Mucosa of rectum (tissue), 2 donors: ENCODE measurements around the gene YAF2.
A peak's percentile ranks its signal among the peaks of the same experiment; 100 is the strongest.
"Not testable (repeated sequence)": the region's sequence is repeated elsewhere in the genome, so short reads cannot be mapped to it uniquely, and the experiment has no call there.

Source experiments
- H3K27ac ChIP-seq, 2 donors: one replicate each; pipeline ENCODE4 v1.7.0; 2013; ENCODE audit warnings: inconsistent platforms in 2 of 2, low read depth in 2 of 2, low read length in 2 of 2
- H3K27me3 ChIP-seq, 2 donors: one replicate each; pipeline ENCODE4 v1.7.0; 2013; ENCODE audit warnings: low read length in 2 of 2; ENCODE audit not compliant: control insufficient read depth in 2 of 2, insufficient read depth in 2 of 2
- H3K36me3 ChIP-seq, 2 donors: one replicate each; pipeline ENCODE4 v1.7.0; 2013; ENCODE audit warnings: low read length in 2 of 2; ENCODE audit not compliant: control insufficient read depth in 2 of 2, insufficient read depth in 2 of 2
- H3K4me1 ChIP-seq, 2 donors: one replicate each; pipeline ENCODE4 v1.7.0; 2013; ENCODE audit warnings: low read length in 2 of 2, mild to moderate bottlenecking in 1 of 2; ENCODE audit not compliant: control insufficient read depth in 2 of 2, insufficient read depth in 2 of 2
- H3K4me3 ChIP-seq, 2 donors: one replicate each; pipeline ENCODE4 v1.7.0; 2013; ENCODE audit warnings: low read length in 2 of 2
- H3K9ac ChIP-seq, 2 donors: one replicate each; pipeline ENCODE4 v1.7.0; 2013; ENCODE audit warnings: low read length in 2 of 2, low read depth in 1 of 2, mild to moderate bottlenecking in 1 of 2
- H3K9me3 ChIP-seq, 2 donors: one replicate each; pipeline ENCODE4 v1.7.0; 2013; ENCODE audit warnings: low read length in 2 of 2; ENCODE audit not compliant: control insufficient read depth in 2 of 2
- donor health status: healthy.
- donor health status: Normal muscosa, but diverticular disease.

The YAF2 gene

DNA sequence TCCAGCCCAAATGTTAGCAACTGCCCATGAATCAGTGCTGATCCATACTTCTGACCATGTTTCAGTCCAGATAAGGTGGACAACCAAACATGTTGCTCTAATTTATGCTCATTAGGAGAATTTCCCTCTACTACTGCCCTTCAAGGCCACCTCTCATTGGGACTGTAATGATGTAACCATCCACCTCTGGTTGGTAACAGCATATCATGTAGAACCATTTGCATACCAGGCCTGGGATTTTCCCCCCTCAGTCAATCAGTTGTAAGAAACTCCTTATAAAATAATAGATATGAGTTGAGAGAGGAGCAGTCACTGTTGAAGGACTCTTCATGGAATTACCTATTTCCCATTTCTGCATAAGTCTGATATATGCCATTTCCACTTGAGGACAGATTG, 17.8 kb upstream of the YAF2 start:
- no peaks in the 10 kb centered on the region for H3K36me3 ChIP-seq
- H3K9me3 ChIP-seq: no peaks in the 10 kb centered on the region
- no peak overlapping the region for H3K27ac ChIP-seq
- H3K4me3 ChIP-seq: no peak overlapping the region
- H3K27me3 ChIP-seq: no peaks in the 10 kb centered on the region
- no peak overlapping the region for H3K9ac ChIP-seq
- no peaks in the 10 kb centered on the region for H3K4me1 ChIP-seq

- Histone ChIP-seq H3K4me3 (no peak overlapping the region), H3K4me1 (no peaks in the 10 kb centered on the region), H3K27me3 (no peaks in the 10 kb centered on the region), H3K9ac (no peak overlapping the region), H3K27ac (no peak overlapping the region), H3K36me3 (no peaks in the 10 kb centered on the region), H3K9me3 (no peaks in the 10 kb centered on the region)
Observed at GRCh38 chr12:42255221-42255865, 17.3 kb upstream of the YAF2 start.

DNA sequence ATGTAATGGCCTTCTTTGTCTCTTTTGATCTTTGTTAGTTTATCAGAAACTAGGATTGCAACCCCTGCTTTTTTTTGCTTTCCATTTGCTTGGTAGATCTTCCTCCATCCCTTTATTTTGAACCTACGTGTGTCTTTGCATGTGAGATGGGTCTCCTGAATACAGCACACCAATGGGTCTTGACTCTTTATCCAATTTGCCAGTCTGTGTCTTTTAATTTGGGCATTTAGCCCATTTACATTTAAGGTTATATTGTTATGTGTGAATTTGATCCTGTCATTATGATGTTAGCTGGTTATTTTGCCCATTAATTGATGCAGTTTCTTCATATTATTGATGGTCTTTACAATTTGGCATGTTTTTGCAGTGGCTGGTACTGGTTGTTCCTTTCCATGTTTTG, 14.6 kb upstream of the YAF2 start:
- not testable (repeated sequence) for H3K36me3 ChIP-seq, H3K9ac ChIP-seq, H3K4me3 ChIP-seq, H3K27ac ChIP-seq, H3K27me3 ChIP-seq, H3K4me1 ChIP-seq, H3K9me3 ChIP-seq

DNA sequence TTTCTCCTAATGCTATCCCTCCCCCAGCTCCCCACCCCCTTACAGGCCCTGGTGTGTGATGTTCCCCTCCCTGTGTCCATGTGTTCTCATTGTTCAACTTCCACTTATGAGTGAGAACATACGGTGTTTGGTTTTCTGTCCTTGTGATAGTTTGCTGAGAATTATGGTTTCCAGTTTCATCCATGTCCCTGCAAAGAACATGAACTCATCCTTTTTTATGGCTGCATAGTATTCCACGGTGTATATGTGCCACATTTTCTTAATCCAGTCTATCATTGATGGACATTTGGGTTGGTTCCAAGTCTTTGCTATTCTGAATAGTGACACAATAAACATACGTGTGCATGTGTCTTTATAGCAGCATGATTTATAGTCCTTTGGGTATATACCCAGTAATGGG, 11.0 kb upstream of the YAF2 start:
- not testable (repeated sequence) for H3K36me3 ChIP-seq, H3K4me3 ChIP-seq, H3K27ac ChIP-seq, H3K27me3 ChIP-seq, H3K9me3 ChIP-seq, H3K4me1 ChIP-seq, H3K9ac ChIP-seq

GRCh38 chr12:42240131-42240750, 2.2 kb upstream of the YAF2 start:
- no peaks in the 10 kb centered on the region for H3K27me3 ChIP-seq

GRCh38 chr12:42237853-42238239, 202 bp downstream of the YAF2 start:
- Histone ChIP-seq H3K9me3 (no peaks in the 10 kb centered on the region), H3K4me3 (peak overlapping the region; percentile 79 to 81), H3K27ac (peak overlapping the region; percentile 82 to 86), H3K27me3 (no peaks in the 10 kb centered on the region), H3K36me3 (peaks cover 0 to 8% of the 10 kb centered on the region in 2 donors), H3K9ac (peak overlapping the region; percentile 63 to 73), H3K4me1 (peaks cover 6 to 8% of the 10 kb centered on the region in 2 donors)

More at GRCh38 chr12:42240131-42240750, 2.2 kb upstream of the YAF2 start:
- no peaks in the 10 kb centered on the region for H3K36me3 ChIP-seq
- H3K4me1 ChIP-seq: peaks cover 6 to 8% of the 10 kb centered on the region in 2 donors
- no peak overlapping the region for H3K4me3 ChIP-seq
- no peak overlapping the region for H3K9ac ChIP-seq
- H3K27ac ChIP-seq: no peak overlapping the region
- H3K9me3 ChIP-seq: no peaks in the 10 kb centered on the region

- H3K27me3 ChIP-seq: no peaks in the 10 kb centered on the region
- H3K9ac ChIP-seq: peak overlapping the region; percentile 52 to 73
- peaks cover 0 to 8% of the 10 kb centered on the region in 2 donors for H3K36me3 ChIP-seq
- H3K4me1 ChIP-seq: peaks cover 6 to 8% of the 10 kb centered on the region in 2 donors
- H3K4me3 ChIP-seq: peak overlapping the region; percentile 77 to 79
- peak overlapping the region; percentile 82 to 86 for H3K27ac ChIP-seq
- no peaks in the 10 kb centered on the region for H3K9me3 ChIP-seq
Observed at GRCh38 chr12:42237052-42237852, 796 bp downstream of the YAF2 start.

- no peak overlapping the region for H3K4me3 ChIP-seq
- H3K27me3 ChIP-seq: no peaks in the 10 kb centered on the region
- H3K4me1 ChIP-seq: peaks cover 6 to 8% of the 10 kb centered on the region in 2 donors
- H3K9ac ChIP-seq: peak overlapping the region in 1 of 2 donors; percentile 12
- peaks cover 0 to 8% of the 10 kb centered on the region in 2 donors for H3K36me3 ChIP-seq
- H3K9me3 ChIP-seq: no peaks in the 10 kb centered on the region
- no peak overlapping the region for H3K27ac ChIP-seq
Observed at GRCh38 chr12:42236017-42236416, 2.0 kb downstream of the YAF2 start.

DNA sequence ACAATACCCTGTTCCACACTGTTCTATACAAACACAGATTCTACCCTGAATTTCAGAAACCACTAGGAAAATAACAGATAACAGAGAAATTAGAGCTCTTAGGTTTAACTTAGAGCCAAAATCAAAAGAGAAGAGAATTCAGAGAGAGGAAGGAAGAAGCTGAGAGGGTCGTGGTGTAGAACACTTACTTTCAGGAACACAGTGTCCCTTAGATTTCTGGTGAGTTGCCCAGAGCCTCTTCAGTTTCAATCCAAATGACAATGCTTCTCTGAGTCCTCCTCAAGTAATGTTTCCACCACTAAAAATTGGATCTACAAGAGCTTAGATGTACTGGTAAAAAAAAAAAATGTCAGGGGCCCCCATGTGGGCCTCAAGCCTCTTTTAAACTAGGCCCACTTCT, 2.6 kb downstream of the YAF2 start:
- Histone ChIP-seq H3K27me3 (no peaks in the 10 kb centered on the region), H3K4me1 (peaks cover 6 to 8% of the 10 kb centered on the region in 2 donors), H3K9me3 (no peaks in the 10 kb centered on the region), H3K27ac (no peak overlapping the region), H3K36me3 (peaks cover 0 to 10% of the 10 kb centered on the region in 2 donors), H3K4me3 (no peak overlapping the region), H3K9ac (peak overlapping the region in 1 of 2 donors; percentile 12)

DNA sequence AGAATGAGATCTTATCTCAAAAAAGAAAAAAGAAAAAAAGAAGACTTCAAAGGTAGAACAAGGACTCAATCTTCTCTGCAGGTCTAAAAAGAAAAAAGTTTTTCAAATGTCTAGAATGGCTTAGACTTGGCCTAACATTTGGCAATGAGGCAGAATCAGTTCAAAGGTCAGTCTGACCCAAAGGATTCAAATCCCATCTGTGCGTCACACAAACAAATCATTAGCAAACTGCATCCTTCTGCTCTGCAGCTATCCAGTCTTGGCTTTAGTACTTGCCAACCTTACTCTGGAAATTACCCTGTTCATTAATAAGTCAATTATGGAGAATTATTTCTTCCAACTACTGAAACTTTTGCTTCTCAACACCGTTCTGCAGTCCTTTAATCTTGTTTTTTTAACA, 3.1 kb downstream of the YAF2 start:
- H3K27ac ChIP-seq: no peak overlapping the region
- peaks cover 6 to 8% of the 10 kb centered on the region in 2 donors for H3K4me1 ChIP-seq
- no peak overlapping the region for H3K9ac ChIP-seq
- no peaks in the 10 kb centered on the region for H3K9me3 ChIP-seq
- peaks cover 0 to 10% of the 10 kb centered on the region in 2 donors for H3K36me3 ChIP-seq
- no peak overlapping the region for H3K4me3 ChIP-seq
- no peaks in the 10 kb centered on the region for H3K27me3 ChIP-seq
